ENCODE results near the gene CD209.

CD209 gene

GRCh38 chr19:7703332-7703731, 44.0 kb downstream of the CD209 start:
- no peak for DNase-seq

- no peak for DNase-seq
Measured at GRCh38 chr19:7701654-7702457, 45.5 kb downstream of the CD209 start, which contains the start of gene FCER2. Gene FCER2 (minus strand): TSS chr19:7702131. CDS start chr19:7699760, 2,371 bp downstream.

- no peak for DNase-seq
Measured at GRCh38 chr19:7701049-7701653, 46.2 kb downstream of the CD209 start.

- peak; percentile 20 for DNase-seq
Measured at GRCh38 chr19:7699417-7700401, 47.6 kb downstream of the CD209 start.

GRCh38 chr19:7699003-7699402, 48.3 kb downstream of the CD209 start:
- DNase-seq = no peak

GRCh38 chr19:7698583-7698982, 48.8 kb downstream of the CD209 start:
- no peak for DNase-seq

- DNase-seq = no peak
Measured at GRCh38 chr19:7697721-7698287, 49.5 kb downstream of the CD209 start.

- no peak for DNase-seq
Measured at GRCh38 chr19:7694499-7694898, 52.8 kb downstream of the CD209 start.

GRCh38 chr19:7692417-7693088, 54.8 kb downstream of the CD209 start:
- DNase-seq = no peak

GRCh38 chr19:7691497-7691896, 55.8 kb downstream of the CD209 start:
- DNase-seq = no peak

GRCh38 chr19:7690779-7691258, 56.5 kb downstream of the CD209 start:
- DNase-seq = no peak
